ENCODE data around the gene ADAMTS2. TPM values are rescaled to one million over a fixed set of nuclear protein-coding genes. Genes with fewer than 3 reads are reported as not detected.

Gene ADAMTS2
- total and polyA plus RNA-seq, 2 of the 8 experiments (the other 6 are each of a cell fraction or from before 2014, with no cell fraction given): 6.6 to 7.3 TPM

DNA sequence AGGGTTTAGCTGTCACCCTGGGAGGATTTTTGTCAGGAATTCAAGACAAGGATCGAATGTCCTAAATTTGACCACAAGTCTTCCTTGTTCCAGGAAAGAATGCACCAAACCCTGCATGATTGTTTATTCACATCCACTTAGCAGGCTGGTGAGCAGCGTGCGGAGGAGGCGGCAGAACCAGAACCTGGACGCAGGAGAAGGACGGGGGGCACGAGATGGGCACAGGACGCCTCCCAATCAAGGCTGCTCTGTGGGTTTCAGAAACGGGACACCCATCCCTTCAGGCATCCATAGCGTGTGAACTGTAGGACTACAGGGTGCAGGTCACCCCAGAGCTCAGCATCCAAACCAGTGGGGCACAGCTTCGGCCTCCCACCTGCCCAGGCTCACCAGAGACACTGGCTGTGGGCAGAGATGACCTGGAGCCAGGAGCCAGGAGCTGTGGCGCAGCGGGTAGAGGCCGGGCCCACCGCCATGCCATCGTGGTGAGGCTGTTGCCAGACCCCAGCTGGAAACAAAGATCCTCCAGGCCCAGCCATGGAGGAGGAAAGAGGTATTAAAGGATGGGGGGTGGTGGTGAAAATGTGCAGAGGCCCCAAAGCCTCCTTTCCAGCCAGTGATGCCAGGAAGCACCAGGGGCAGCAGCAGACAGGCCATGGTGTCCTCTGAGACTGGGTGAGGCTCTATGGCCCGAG lies 32.3 kb upstream of the ADAMTS2 start:
- Histone ChIP-seq H3K9me3 (ENCODE audit: insufficient read depth in 2 of 2, low read depth in 1 of 2, low read length in 1 of 2) (peaks cover 0 to 4% of the 10 kb centered on the region in 2 experiments; a peak in 1 of 4 replicates), H2BK15ac (ENCODE audit: low read length) (no peak overlapping the region), H2AK5ac (ENCODE audit: low read depth, low read length) (no peak overlapping the region), H3K23ac (ENCODE audit: insufficient read length) (no peak overlapping the region), H4K20me1 (replicated peaks in 1 of 2; ENCODE audit: control insufficient read depth in 1 of 2, insufficient read depth in 2 of 2, low read length in 2 of 2) (no peaks in the 10 kb centered on the region), H3K23me2 (ENCODE audit: low read depth, low read length) (peaks cover 2% of the 10 kb centered on the region; the same call in 1 of the 2 replicates), H3K36me3 (ENCODE audit: control insufficient read depth in 2 of 4, insufficient read depth in 4 of 4, low read length in 3 of 4) (no peaks in the 10 kb centered on the region), H2AFZ (ENCODE audit: low read length) (no peak overlapping the region), H3K4me3 (ENCODE audit: extremely low read depth in 1 of 4, insufficient read depth in 2 of 4, low read depth in 3 of 4, low read length in 4 of 4) (no peak overlapping the region), H3K9ac (replicated peaks in 1 of 4; ENCODE audit: extremely low read depth in 1 of 4, low read depth in 3 of 4, low read length in 3 of 4) (no peak overlapping the region; a peak in 1 of 7 replicates), H2BK12ac (ENCODE audit: low read depth, low read length) (no peak overlapping the region), H3K14ac (ENCODE audit: insufficient read length) (no peak overlapping the region), H4K8ac (ENCODE audit: extremely low read depth, insufficient read depth, low read length) (no peak overlapping the region; the same call in 1 of the 2 replicates), H2BK120ac (replicated peaks; ENCODE audit: low read depth, low read length) (no peak overlapping the region), H4K5ac (ENCODE audit: insufficient read length, low read depth, low read length) (no peak overlapping the region), H3K4me1 (replicated peaks in 1 of 4; ENCODE audit: control insufficient read depth in 3 of 4, insufficient read depth in 4 of 4, low read length in 3 of 4) (no peaks in the 10 kb centered on the region; a peak in 1 of 7 replicates), H3K4me2 (ENCODE audit: insufficient read depth in 1 of 2, low read depth in 2 of 2, low read length in 2 of 2) (no peak overlapping the region), H3K27me3 (replicated peaks in 1 of 4; ENCODE audit: control insufficient read depth in 3 of 4, extremely low read depth in 1 of 4, insufficient read depth in 3 of 4, low read length in 3 of 4) (no peaks in the 10 kb centered on the region; a peak in 2 of 7 replicates), H3K27ac (ENCODE audit: low read depth, low read length) (no peak overlapping the region), H3K79me2 (ENCODE audit: control insufficient read depth in 1 of 2, insufficient read depth in 2 of 2, low read length in 2 of 2) (no peaks in the 10 kb centered on the region), H2BK5ac (ENCODE audit: low read depth, low read length) (no peak overlapping the region), H3K79me1 (ENCODE audit: low read depth, low read length) (no peaks in the 10 kb centered on the region), H3K18ac (ENCODE audit: extremely low read depth, low read length) (no peak overlapping the region), H2BK20ac (ENCODE audit: low read length) (no peak overlapping the region), H4K91ac (replicated peaks; ENCODE audit: insufficient read length, low read length) (no peak overlapping the region), H3K56ac (replicated peaks; ENCODE audit: insufficient read length, low read depth, low read length) (no peak overlapping the region), H3K4ac (replicated peaks; ENCODE audit: insufficient read length, low read depth, low read length) (no peak overlapping the region)
- FAIRE-seq (no peak), DNase-seq (ENCODE audit: low read depth in 1 of 2, low spot score in 2 of 2) (no peak)
- TF ChIP-seq FOSL1 (IDR thresholded peaks at IDR 0.05; ENCODE audit: insufficient read depth, low read depth, low read length) (no peak), SP4 (IDR thresholded peaks at IDR 0.05; ENCODE audit: low read length) (no peak), GABPA (IDR thresholded peaks at IDR 0.05; ENCODE audit: borderline replicate concordance, insufficient read depth, low read length) (no peak), RNF2 (IDR thresholded peaks at IDR 0.05; ENCODE audit: borderline replicate concordance, low read depth, low read length, missing control alignments, poor library complexity, severe bottlenecking) (no peak), NANOG (IDR thresholded peaks at IDR 0.05; ENCODE audit: insufficient read depth, low read depth, low read length, poor library complexity, severe bottlenecking) (no peak), CREB1 (IDR thresholded peaks at IDR 0.05) (no peak), CHD2 (IDR thresholded peaks at IDR 0.05; ENCODE audit: low read length) (no peak), SIX5 (IDR thresholded peaks at IDR 0.05; ENCODE audit: low read depth, low read length) (no peak), POU5F1 (IDR thresholded peaks at IDR 0.05; ENCODE audit: low read depth, low read length) (no peak), POLR2A (IDR thresholded peaks at IDR 0.05; ENCODE audit: control extremely low read depth in 1 of 2, low read depth in 2 of 2, low read length in 2 of 2) (no peak)
- TF ChIP-seq, protein P1, sequence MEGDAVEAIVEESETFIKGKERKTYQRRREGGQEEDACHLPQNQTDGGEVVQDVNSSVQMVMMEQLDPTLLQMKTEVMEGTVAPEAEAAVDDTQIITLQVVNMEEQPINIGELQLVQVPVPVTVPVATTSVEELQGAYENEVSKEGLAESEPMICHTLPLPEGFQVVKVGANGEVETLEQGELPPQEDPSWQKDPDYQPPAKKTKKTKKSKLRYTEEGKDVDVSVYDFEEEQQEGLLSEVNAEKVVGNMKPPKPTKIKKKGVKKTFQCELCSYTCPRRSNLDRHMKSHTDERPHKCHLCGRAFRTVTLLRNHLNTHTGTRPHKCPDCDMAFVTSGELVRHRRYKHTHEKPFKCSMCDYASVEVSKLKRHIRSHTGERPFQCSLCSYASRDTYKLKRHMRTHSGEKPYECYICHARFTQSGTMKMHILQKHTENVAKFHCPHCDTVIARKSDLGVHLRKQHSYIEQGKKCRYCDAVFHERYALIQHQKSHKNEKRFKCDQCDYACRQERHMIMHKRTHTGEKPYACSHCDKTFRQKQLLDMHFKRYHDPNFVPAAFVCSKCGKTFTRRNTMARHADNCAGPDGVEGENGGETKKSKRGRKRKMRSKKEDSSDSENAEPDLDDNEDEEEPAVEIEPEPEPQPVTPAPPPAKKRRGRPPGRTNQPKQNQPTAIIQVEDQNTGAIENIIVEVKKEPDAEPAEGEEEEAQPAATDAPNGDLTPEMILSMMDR (IDR thresholded peaks at IDR 0.05; ENCODE audit: control extremely low read depth in 1 of 3, insufficient read depth in 1 of 3, low read depth in 1 of 3, low read length in 3 of 3): no peak
- CTCF ChIA-PET (ENCODE audit: partially characterized antibody): interaction anchor here (1.2 kb wide), 1 partner anchor 117 kb away, joined by 3 read pairs; no protein-coding TSS in a partner anchor
- POLR2A ChIA-PET (ENCODE audit: partially characterized antibody): no interaction called here
- WGBS, 2 experiments (ENCODE audit: extremely low coverage in 1 of 2, insufficient coverage in 1 of 2, insufficient read length in 1 of 2, insufficient replicate concordance in 2 of 2, low coverage in 1 of 2, low lambda C conversion rate in 2 of 2, missing lambda C conversion rate in 1 of 2): 88% methylated on average over 17 of the region's 17 CpGs; no CpG with 5 or more reads in 1 of the 2 experiments
